Suprapubic skin (tissue), 4 donors: ENCODE results near the gene SLC41A1. TPM values are rescaled to one million over a fixed set of nuclear protein-coding genes. Genes with fewer than 3 reads are reported as not detected.

Experiments
- DNase-seq, 2 donors: peaks; one replicate each; pipeline ENCODE4 v3.0.0-alpha.2; 2019; ENCODE audit warnings: low spot score in 2 of 2
- H3K27ac ChIP-seq: fragments of 200-600 bp; sonication (generic); one replicate; pipeline ENCODE4 v1.5.1; 2019
- H3K27me3 ChIP-seq: fragments of 200-600 bp; sonication (generic); one replicate; pipeline ENCODE4 v1.5.1; 2019
- H3K36me3 ChIP-seq: fragments of 200-600 bp; sonication (generic); one replicate; pipeline ENCODE4 v1.5.1; 2019
- H3K4me1 ChIP-seq: fragments of 200-600 bp; sonication (generic); one replicate; pipeline ENCODE4 v1.5.1; 2019
- H3K4me3 ChIP-seq: fragments of 200-600 bp; sonication (generic); one replicate; pipeline ENCODE4 v1.5.1; 2019; ENCODE audit warnings: mild to moderate bottlenecking
- H3K9me3 ChIP-seq: fragments of 200-600 bp; sonication (generic); one replicate; pipeline ENCODE4 v1.5.1; 2019
- CTCF ChIP-seq, 2 donors: fragments of 200-600 bp in 1 of 2; fragments of 450-650 bp in 1 of 2; sonication (generic) in 1 of 2; IDR thresholded peaks; one replicate each; pipeline ENCODE4 v1.5.1; 2016 to 2019; ENCODE audit warnings: antibody characterized with exemption in 2 of 2, mild to moderate bottlenecking in 1 of 2, moderate library complexity in 1 of 2
- EP300 ChIP-seq: sonication (generic); formaldehyde crosslinking; IDR thresholded peaks from one replicate; pipeline ENCODE4 v1.6.1; 2017; ENCODE audit warnings: antibody characterized with exemption
- POLR2A ChIP-seq, 2 donors: fragments of 450-650 bp; IDR thresholded peaks; one replicate each; pipeline ENCODE4 v1.6.1; 2017; ENCODE audit warnings: antibody characterized with exemption in 2 of 2, mild to moderate bottlenecking in 2 of 2, moderate library complexity in 2 of 2
- POLR2AphosphoS5 ChIP-seq, 3 donors: sonication (generic); formaldehyde crosslinking; IDR thresholded peaks; one replicate each; pipeline ENCODE4 v1.6.1; 2017; ENCODE audit warnings: antibody characterized with exemption in 3 of 3
- WGBS: methylation state at CpG from one replicate; pipeline ENCODE4 v1.1.5; 2018; 5-methylcytosine and 5-hydroxymethylcytosine counted together
- total RNA-seq, 4 donors: library from RNA; depleted of rRNA; stranded (reverse); fragments of >200 nt; gene quantifications; one replicate each; pipeline ENCODE4 v1.1.0, GENCODE V29; 2016

The SLC41A1 gene
- total RNA-seq, 4 donors from 2014 or later = 14.6 to 20.8 (median 16.7) TPM

- no peak for TF ChIP-seq CTCF (IDR thresholded peaks at IDR 0.05)
- TF ChIP-seq POLR2AphosphoS5 (IDR thresholded peaks at IDR 0.05) = no peak
- TF ChIP-seq EP300 = no peak
- TF ChIP-seq POLR2A (IDR thresholded peaks at IDR 0.05) = no peak
- Histone ChIP-seq H3K36me3 (no peaks in the 10 kb centered on the region), H3K27me3 (no peaks in the 10 kb centered on the region), H3K9me3 (no peaks in the 10 kb centered on the region), H3K27ac (no peak overlapping the region), H3K4me3 (no peak overlapping the region), H3K4me1 (no peaks in the 10 kb centered on the region)
- DNase-seq = no peak
- WGBS = 76% methylated on average over 7 of the region's 7 CpGs
Observed at GRCh38 chr1:205837382-205837970, 24.5 kb upstream of the SLC41A1 start.

DNA sequence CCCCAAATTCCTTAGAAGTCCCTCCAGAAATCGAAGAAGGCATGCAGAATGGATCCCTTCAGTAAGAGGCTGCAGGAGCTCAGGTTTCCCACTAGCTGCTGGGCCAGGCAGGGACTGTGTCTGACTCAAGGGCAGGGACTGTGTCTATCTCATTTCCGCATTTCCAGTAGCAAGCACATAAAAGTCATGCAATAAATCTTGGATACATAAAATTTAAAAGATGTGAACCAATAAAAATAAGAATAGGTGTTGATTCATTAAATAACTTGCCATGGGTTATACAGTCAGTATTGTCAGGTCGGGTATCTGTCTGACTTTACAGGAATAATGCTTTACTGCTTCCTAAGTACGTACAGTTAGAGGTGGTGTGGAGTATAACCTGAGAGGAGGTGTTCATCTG is 21.8 kb upstream of the SLC41A1 start:
- no peak for TF ChIP-seq POLR2AphosphoS5 (IDR thresholded peaks at IDR 0.05)
- TF ChIP-seq CTCF (IDR thresholded peaks at IDR 0.05) = no peak
- no peak for TF ChIP-seq EP300
- no peak for TF ChIP-seq POLR2A (IDR thresholded peaks at IDR 0.05)
- Histone ChIP-seq H3K27ac (no peak overlapping the region), H3K4me3 (no peak overlapping the region), H3K4me1 (no peaks in the 10 kb centered on the region), H3K9me3 (no peaks in the 10 kb centered on the region), H3K36me3 (no peaks in the 10 kb centered on the region), H3K27me3 (no peaks in the 10 kb centered on the region)
- 74% methylated on average over 4 of the region's 4 CpGs for WGBS
- DNase-seq = no peak

DNA sequence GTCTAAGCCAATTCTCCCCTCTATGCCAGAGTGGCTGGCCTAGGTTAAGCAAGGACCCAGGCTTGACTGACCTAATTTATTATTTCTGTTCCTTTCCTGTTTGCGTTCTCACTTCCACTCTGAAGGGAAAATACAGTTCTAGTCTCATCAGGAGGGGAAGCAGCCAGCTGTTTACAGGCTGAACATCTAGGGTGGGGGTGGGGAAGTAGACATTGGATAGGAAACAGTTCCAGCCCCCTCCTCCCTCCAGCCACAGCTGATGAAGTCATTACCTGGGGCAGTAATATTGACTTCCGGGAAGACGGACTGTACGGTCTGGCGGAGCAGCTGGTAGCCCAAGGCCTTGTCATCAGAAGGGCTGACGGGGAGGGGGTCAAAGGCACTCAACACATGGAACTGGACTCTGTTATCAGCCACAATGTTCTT is 19.3 kb upstream of the SLC41A1 start:
- no peaks in the 10 kb centered on the region for H3K36me3 ChIP-seq
- no peak overlapping the region for H3K27ac ChIP-seq
- peaks cover 3% of the 10 kb centered on the region for H3K27me3 ChIP-seq
- TF ChIP-seq EP300 = no peak
- TF ChIP-seq CTCF (IDR thresholded peaks at IDR 0.05) = no peak
- TF ChIP-seq POLR2A (IDR thresholded peaks at IDR 0.05) = no peak
- no peak for TF ChIP-seq POLR2AphosphoS5 (IDR thresholded peaks at IDR 0.05)
- H3K4me3 ChIP-seq = no peak overlapping the region
- DNase-seq = no peak
- H3K4me1 ChIP-seq = no peaks in the 10 kb centered on the region
- 86% methylated on average over 6 of the region's 6 CpGs for WGBS
- H3K9me3 ChIP-seq = no peaks in the 10 kb centered on the region

DNA sequence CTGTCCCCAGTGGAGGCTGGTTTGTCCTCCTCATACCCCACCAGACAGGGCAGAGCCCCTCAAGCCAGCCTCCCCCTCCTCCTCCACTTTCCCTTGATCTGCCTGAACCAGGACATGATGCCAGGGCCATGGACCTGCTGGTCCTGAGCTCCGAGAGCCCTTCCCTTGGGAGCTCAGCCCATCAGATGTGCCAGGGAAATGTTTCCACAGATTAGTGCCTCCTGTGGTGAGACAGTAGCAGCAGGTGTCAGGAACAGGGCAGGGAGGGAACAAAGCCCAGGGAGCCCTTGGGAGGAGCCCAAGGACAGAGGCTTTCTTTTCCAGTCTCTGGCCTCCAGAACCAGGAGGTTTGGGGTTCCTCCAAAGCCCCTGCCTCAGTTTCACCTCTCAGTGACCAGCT is 14.6 kb upstream of the SLC41A1 start:
- Histone ChIP-seq H3K36me3 (no peaks in the 10 kb centered on the region), H3K27ac (no peak overlapping the region), H3K27me3 (peaks cover 3% of the 10 kb centered on the region), H3K4me1 (no peaks in the 10 kb centered on the region), H3K9me3 (no peaks in the 10 kb centered on the region), H3K4me3 (no peak overlapping the region)
- no CpG with 5 or more reads among the region's 1 CpG for WGBS
- DNase-seq = no peak
- TF ChIP-seq EP300 (no peak), POLR2AphosphoS5 (IDR thresholded peaks at IDR 0.05) (no peak), POLR2A (IDR thresholded peaks at IDR 0.05) (no peak), CTCF (IDR thresholded peaks at IDR 0.05) (no peak)

GRCh38 chr1:205826995-205827394 is 14.0 kb upstream of the SLC41A1 start:
- no peak overlapping the region for H3K4me3 ChIP-seq
- H3K36me3 ChIP-seq = no peaks in the 10 kb centered on the region
- no peak for DNase-seq
- no peaks in the 10 kb centered on the region for H3K9me3 ChIP-seq
- TF ChIP-seq EP300 (no peak), POLR2AphosphoS5 (IDR thresholded peaks at IDR 0.05) (no peak), CTCF (IDR thresholded peaks at IDR 0.05) (no peak), POLR2A (IDR thresholded peaks at IDR 0.05) (no peak)
- WGBS = 46% methylated on average over 3 of the region's 3 CpGs
- peaks cover 3% of the 10 kb centered on the region for H3K27me3 ChIP-seq
- H3K27ac ChIP-seq = no peak overlapping the region
- no peaks in the 10 kb centered on the region for H3K4me1 ChIP-seq
